ENCODE measurements around the gene RNF212B.
"Not testable (repeated sequence)": the region's sequence is repeated elsewhere in the genome, so short reads cannot be mapped to it uniquely, and the experiment has no call there.

DNA sequence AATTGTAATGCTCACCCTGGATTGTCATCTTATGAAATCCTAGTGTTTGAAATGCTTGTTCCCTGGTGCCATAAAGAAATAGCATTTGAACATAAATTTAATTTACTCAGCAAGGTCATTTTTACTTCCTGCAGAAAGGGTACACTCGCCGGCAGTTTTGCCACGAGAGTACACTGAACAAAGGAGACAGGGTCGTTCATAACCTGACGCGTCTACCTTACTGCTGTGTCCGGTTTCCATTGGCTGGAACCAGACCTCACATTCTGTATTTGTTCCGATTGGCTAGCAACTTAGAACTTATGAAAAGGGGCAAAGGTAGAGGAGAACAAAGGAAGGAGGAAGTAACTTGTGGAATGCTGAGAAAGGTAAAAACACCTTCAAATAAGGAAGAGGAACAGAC, 23.1 kb downstream of the RNF212B start:
- TF ChIP-seq, protein P1, sequence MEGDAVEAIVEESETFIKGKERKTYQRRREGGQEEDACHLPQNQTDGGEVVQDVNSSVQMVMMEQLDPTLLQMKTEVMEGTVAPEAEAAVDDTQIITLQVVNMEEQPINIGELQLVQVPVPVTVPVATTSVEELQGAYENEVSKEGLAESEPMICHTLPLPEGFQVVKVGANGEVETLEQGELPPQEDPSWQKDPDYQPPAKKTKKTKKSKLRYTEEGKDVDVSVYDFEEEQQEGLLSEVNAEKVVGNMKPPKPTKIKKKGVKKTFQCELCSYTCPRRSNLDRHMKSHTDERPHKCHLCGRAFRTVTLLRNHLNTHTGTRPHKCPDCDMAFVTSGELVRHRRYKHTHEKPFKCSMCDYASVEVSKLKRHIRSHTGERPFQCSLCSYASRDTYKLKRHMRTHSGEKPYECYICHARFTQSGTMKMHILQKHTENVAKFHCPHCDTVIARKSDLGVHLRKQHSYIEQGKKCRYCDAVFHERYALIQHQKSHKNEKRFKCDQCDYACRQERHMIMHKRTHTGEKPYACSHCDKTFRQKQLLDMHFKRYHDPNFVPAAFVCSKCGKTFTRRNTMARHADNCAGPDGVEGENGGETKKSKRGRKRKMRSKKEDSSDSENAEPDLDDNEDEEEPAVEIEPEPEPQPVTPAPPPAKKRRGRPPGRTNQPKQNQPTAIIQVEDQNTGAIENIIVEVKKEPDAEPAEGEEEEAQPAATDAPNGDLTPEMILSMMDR (CRISPR knock-in tag; IDR thresholded peaks at IDR 0.05) = not testable (repeated sequence)
- TF ChIP-seq ELF4 (CRISPR knock-in tag; IDR thresholded peaks at IDR 0.05; ENCODE audit: borderline replicate concordance); TARDBP (CRISPR knock-in tag; IDR thresholded peaks at IDR 0.05); IRF2 (CRISPR knock-in tag; IDR thresholded peaks at IDR 0.05); MXI1 (IDR thresholded peaks at IDR 0.05; ENCODE audit: borderline replicate concordance, low read depth, low read length); SMC3 (IDR thresholded peaks at IDR 0.05; ENCODE audit: low read length); RFX5 (IDR thresholded peaks at IDR 0.05; ENCODE audit: low read depth, low read length); FOXK1 (CRISPR knock-in tag; IDR thresholded peaks at IDR 0.05; ENCODE audit: borderline replicate concordance, low read depth); TOE1 (CRISPR knock-in tag; IDR thresholded peaks at IDR 0.05): not testable (repeated sequence)
- TF ChIP-seq, protein P2, sequence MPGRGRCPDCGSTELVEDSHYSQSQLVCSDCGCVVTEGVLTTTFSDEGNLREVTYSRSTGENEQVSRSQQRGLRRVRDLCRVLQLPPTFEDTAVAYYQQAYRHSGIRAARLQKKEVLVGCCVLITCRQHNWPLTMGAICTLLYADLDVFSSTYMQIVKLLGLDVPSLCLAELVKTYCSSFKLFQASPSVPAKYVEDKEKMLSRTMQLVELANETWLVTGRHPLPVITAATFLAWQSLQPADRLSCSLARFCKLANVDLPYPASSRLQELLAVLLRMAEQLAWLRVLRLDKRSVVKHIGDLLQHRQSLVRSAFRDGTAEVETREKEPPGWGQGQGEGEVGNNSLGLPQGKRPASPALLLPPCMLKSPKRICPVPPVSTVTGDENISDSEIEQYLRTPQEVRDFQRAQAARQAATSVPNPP (CRISPR knock-in tag; IDR thresholded peaks at IDR 0.05) = not testable (repeated sequence)
- TF ChIP-seq, protein P3, sequence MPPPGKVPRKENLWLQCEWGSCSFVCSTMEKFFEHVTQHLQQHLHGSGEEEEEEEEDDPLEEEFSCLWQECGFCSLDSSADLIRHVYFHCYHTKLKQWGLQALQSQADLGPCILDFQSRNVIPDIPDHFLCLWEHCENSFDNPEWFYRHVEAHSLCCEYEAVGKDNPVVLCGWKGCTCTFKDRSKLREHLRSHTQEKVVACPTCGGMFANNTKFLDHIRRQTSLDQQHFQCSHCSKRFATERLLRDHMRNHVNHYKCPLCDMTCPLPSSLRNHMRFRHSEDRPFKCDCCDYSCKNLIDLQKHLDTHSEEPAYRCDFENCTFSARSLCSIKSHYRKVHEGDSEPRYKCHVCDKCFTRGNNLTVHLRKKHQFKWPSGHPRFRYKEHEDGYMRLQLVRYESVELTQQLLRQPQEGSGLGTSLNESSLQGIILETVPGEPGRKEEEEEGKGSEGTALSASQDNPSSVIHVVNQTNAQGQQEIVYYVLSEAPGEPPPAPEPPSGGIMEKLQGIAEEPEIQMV (CRISPR knock-in tag; IDR thresholded peaks at IDR 0.05; ENCODE audit: low read depth) = not testable (repeated sequence)
- TF ChIP-seq, protein P4, sequence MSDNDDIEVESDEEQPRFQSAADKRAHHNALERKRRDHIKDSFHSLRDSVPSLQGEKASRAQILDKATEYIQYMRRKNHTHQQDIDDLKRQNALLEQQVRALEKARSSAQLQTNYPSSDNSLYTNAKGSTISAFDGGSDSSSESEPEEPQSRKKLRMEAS (IDR thresholded peaks at IDR 0.05) = not testable (repeated sequence)

Data from HepG2 (cell line).